RPMI8226 (cell line): ENCODE data around the gene AFF4.
"Not testable (repeated sequence)": the region's sequence is repeated elsewhere in the genome, so short reads cannot be mapped to it uniquely, and the experiment has no call there.

Experiments used
- DNase-seq: peaks from one replicate; pipeline ENCODE4 v3.0.0-alpha.2; 2015

AFF4 gene

DNA sequence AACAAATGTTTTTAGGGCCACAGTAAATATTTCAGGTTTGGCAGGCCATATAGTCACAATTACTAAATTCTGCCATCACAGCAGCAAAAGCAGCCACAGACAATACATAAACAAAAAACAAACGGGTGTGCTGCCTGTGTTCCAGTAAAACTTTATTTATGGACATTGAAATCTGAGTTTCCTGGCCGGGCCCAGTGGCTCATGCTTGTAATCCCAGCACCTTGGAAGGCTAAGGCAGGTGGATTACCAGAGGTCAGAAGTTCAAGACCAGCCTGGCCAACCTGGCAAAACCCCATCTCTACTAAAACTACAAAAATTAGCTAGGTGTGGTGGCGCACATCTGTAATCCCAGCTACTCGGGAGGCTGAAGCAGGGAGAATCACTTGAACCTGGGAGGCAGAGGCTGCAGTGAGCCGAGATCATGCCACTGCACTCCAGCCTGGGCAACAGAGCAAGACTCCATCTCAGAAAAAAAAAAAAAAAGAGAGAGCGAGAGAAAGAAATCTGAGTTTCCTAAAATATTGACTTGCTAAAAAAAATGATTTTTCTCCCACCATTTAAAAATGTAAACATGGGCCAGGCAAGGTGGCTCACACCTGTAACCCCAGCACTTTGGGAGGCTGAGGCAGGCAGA lies 7.2 kb downstream of the AFF4 start:
- DNase-seq, result not testable (repeated sequence)

DNA sequence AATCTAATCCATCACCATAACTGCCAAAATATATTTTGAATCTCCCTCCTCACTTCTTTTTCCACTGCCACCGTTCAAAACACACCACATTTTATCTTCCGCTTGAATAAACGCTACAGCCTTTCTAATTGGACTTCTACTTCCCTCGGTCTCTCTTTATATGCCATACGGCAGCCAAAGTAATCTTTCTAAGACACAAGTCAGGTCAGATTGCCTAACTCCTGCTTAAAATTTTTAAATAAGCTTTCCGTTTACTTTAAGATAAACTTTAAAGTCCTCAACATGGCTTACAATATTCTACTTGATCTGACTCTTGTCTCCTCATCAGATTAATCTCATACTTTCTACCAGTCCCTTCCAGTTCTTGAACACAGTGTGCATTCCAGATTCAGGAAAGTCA lies 9.7 kb downstream of the AFF4 start:
- no peak for DNase-seq

DNA sequence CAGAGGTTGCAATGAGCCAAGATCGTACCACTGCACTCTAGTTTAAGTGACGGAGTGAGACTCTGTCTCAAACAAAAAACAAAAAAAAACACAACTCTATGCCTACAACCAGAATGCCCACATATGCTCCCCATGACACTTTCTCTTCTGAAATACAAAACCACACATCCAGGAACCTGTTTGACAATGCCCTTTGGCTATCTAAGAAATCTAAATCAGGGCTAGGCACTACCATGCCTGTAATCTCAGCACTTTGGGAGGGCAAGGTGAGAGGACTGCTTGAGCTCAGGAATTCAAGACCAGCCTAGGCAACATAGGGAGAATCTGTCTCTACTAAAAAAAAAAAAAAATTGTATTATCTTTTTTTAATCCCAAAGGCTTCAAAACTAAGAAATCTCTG lies 10.6 kb downstream of the AFF4 start:
- DNase-seq, result no peak

DNA sequence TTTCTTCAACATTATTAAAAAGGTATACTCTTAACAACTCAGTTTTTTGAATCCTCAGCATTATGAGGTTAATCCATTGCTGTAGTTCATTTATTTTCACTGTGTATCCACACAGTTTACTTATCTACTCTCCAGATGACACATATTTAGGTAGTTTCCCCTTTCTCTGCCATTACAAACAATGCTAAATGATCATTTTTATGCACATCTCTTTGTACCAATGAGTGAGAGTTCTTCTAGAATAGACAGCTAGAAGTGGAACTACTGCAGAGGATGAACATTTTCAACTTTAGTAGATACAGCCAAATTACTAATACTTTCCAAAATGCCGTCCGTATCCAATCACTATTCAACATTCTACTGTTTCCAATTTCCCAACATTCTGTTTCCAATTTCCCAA lies 11.5 kb downstream of the AFF4 start:
- DNase-seq, result no peak

DNA sequence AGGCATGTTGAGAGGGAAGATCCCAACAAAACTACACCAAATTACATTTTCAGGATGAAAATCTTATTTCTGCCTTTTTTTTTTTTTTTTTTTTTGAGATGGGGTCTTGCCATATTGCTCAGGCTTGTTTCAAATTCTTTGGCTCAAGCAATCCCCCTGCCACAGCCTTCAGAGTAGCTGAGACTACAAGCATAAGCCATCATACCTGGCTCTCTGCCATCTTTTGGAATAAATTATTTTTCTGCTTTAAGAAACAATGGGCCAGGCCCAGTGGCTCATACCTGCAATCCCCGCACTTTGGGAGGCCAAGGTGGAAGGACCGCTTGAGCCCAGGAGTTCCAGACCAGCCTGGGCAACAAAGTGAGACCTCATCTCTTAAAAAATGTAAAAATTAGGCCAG lies 14.3 kb downstream of the AFF4 start:
- DNase-seq, result no peak

GRCh38 chr5:132947671-132948070 lies 15.8 kb downstream of the AFF4 start:
- DNase-seq, result no peak

DNA sequence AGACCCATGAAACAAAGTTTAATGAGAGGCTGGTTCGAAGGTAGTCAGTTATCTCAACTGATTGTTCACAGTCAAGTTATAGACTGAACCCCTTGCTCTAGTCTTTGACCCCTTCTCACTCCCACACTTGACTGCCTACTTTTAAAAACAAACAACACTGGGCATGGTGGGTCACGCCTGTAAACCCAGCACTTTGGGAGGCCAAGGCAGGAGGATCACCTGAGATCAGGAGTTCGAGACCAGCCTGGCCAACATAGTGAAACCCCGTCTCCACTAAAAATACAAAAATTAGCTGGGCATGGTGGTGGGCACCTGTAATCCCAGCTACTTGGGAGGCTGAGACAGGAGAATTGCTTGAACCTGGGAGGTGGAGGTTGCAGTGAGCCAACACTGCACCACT lies 18.1 kb downstream of the AFF4 start:
- not testable (repeated sequence) for DNase-seq

- no peak for DNase-seq
These were observed 19.9 kb downstream of the AFF4 start for GRCh38 chr5:132943362-132944022.

- no peak for DNase-seq
These were observed 22.1 kb downstream of the AFF4 start for GRCh38 chr5:132941331-132941730.

DNA sequence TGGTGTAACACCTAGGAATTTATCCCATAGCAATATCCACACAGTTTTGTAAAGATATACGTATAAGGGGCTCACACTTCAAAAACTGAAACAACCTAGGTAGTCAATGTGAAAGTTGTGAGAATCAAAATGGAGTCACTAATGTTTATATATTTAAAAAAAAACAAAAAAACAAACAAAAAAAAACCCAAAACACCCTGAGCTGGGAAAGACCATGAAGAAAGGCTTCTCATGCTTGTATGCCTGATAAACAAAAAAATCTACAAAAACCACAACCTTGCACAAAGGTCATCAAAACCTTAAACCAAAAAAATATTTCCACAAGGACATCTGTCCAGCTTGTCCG lies 35.4 kb downstream of the AFF4 start:
- no peak for DNase-seq

DNA sequence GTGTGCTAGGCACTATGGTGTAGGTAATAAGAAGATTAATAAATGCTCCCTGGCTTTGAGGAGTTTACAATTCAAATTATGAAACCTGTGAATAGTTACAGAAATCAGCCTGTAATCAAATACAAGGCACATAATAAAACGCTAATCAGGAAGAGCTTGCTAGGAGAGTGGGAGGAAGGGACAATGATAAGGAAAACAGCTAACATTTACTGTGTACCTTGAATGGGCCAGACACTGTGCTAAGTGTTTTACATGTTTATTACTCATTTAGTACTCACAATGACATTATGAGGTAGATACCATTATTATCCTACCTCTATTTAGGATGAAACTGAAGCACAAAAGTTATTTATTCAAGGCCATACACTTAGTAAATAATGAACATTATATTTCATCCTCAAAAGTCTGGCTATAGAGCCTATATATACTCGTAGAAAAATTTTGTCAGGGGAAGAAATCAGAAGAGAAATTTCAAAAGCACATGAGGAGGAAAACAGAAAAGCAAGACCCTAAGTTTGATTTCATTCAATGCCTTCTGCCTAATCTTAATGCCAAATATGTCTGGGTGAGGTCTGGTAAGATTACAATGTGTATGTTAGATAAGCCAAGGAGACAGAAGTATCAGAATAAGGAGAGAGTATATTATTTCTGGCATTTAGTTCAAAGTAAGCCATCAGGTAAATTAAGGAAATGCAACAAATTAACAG lies 35.9 kb downstream of the AFF4 start:
- DNase-seq, result no peak

DNA sequence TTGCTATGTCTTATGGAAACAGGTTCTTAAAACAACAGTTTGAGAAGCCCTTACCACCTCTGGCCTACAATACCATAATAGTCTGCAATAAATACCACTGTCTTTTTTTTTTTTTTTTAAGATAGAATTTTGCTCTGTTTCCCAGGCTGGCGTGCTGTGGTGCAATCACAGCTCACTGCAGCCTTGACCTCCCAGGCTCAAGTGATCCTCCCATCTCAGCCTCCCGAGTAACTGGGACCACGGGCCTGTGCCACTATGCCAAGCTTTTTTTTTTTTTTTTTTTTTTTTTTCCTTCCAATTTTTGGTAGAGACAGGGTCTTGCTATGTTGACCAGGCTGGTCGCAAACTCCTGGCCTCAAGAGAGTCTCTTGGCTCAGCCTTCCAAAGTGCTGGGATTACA lies 37.0 kb downstream of the AFF4 start:
- DNase-seq, result no peak

GRCh38 chr5:132916086-132916485 lies 47.3 kb downstream of the AFF4 start:
- no peak for DNase-seq

GRCh38 chr5:132915681-132916080 lies 47.8 kb downstream of the AFF4 start:
- DNase-seq, result no peak

GRCh38 chr5:132909702-132910101 lies 53.7 kb downstream of the AFF4 start:
- no peak for DNase-seq

DNA sequence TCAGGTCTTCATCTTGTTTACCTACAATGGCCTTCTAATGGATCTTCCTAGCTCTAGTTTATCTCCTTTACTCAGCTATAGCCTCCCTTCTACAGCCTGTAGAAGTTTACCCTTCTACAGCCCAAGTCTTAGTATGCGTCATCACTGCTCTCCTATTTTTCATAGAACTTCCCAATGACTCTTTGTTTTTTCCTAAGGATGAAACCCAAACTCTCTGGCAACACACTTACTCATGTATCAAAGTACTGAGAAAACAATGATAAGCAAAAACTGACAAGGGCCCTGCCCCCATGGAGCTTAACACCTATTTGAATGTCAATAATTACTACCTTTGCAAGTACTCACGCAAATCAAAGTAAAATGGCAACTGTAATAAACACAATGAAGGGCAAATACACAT lies 56.3 kb downstream of the AFF4 start:
- no peak for DNase-seq

GRCh38 chr5:132905938-132906337 lies 57.5 kb downstream of the AFF4 start:
- no peak for DNase-seq

DNA sequence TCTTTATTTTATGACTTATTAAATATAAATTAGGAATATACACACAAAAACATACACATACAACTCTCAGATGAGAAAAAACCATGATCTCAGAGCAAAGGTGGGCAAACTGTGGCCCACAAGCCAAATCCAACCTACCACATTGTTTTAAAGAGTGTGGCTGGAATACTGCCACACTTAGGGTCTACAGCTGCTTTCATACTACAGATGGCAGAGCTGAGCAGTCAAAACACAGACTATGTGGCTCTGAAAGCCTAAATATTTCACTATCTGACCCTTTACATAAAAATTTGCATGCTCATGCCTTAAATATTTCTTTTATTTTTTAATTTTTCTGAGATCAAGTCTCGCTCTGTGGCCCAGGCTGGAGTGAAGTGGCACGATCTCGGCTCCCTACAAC lies 61.7 kb downstream of the AFF4 start:
- no peak for DNase-seq

GRCh38 chr5:132901036-132901435 lies 62.4 kb downstream of the AFF4 start:
- DNase-seq, result no peak

GRCh38 chr5:132898094-132898493 lies 65.3 kb downstream of the AFF4 start:
- no peak for DNase-seq

- peak; percentile 53 for DNase-seq
These were observed 66.7 kb downstream of the AFF4 start for GRCh38 chr5:132896685-132897084.

DNA sequence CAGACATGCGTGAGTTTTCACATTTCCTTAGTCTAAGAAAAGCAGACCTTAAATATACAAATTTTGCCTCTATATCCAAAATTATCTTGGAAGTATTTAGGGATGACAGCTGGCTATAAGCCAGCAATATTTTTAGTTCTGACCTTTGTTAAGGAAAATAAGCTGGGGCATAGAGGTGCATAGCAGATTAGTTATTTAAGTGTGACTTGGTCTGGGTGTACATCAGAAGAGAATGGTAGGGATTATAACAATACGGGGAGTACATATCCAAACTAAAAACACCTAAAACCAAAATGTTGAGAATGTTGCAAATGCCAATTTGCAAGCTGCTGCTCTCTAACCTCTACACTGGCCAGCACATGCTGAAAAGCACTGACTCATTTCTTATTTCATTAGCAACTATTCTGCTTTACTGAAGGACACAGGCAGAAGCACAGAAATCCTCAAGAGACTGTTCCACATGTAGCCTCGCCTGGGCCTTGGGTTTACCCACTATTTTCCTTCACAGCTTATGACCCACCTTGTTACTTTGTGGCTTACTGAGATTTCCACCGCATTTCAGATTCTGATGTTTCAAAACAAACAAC lies 67.6 kb downstream of the AFF4 start:
- no peak for DNase-seq

DNA sequence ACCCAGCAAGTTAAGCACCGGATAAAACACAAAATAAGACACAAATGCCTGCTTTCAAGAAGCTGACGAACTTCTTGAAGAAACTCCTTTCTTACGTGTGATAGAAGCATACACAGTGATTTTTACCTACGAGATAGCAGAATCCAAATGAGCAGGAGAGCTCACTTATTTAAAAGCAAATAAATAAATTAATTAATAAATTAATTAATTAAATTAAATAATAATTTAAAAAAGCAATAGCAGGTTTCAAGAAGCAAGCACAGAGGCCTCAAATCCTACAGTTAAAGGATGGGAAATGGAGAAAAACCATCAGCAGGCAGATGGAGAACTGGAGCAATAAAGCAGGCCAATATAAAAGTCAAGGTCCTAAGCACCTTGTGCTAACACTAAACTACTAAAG lies 72.6 kb downstream of the AFF4 start:
- DNase-seq, result no peak

GRCh38 chr5:132889501-132889900 lies 73.9 kb downstream of the AFF4 start:
- DNase-seq, result no peak
